GM12865 (cell line): ENCODE results near the gene FAM241B.

Experiments used
- DNase-seq: peaks from one replicate; pipeline ENCODE4 v3.0.0; 2010; ENCODE audit warnings: low read depth
- H3K4me3 ChIP-seq: 2 replicates; pipeline ENCODE4 v1.5.1; 2011; ENCODE audit warnings: mild to moderate bottlenecking, low read depth, low read length, control low read depth
- CTCF ChIP-seq: IDR thresholded peaks from 2 replicates; pipeline ENCODE4 v1.5.1; 2011; ENCODE audit warnings: low read length, control low read depth, low read depth, inconsistent platforms; ENCODE audit not compliant: insufficient read depth; ENCODE audit errors: missing control alignments

The FAM241B gene

GRCh38 chr10:69677985-69678654, 48.1 kb downstream of the FAM241B start:
- H3K4me3 ChIP-seq = no peak overlapping the region
- TF ChIP-seq CTCF = no peak
- DNase-seq = no peak

- no peak overlapping the region for H3K4me3 ChIP-seq
- no peak for TF ChIP-seq CTCF
- DNase-seq = no peak
Measured at GRCh38 chr10:69679736-69680135, 49.7 kb downstream of the FAM241B start.

- TF ChIP-seq CTCF = no peak
- H3K4me3 ChIP-seq = no peak overlapping the region
- DNase-seq = no peak
Measured at GRCh38 chr10:69680610-69681009, 50.6 kb downstream of the FAM241B start.

GRCh38 chr10:69681436-69681835, 51.4 kb downstream of the FAM241B start:
- no peak overlapping the region for H3K4me3 ChIP-seq
- DNase-seq = no peak
- no peak for TF ChIP-seq CTCF

- no peak overlapping the region for H3K4me3 ChIP-seq
- DNase-seq = no peak
- no peak for TF ChIP-seq CTCF
Measured at GRCh38 chr10:69682955-69683474, 53.0 kb downstream of the FAM241B start.
